ENCODE results near the gene UBTF.

UBTF gene

GRCh38 chr17:44212507-44213402 lies 6.7 kb downstream of the UBTF start:
- no peak for DNase-seq

DNA sequence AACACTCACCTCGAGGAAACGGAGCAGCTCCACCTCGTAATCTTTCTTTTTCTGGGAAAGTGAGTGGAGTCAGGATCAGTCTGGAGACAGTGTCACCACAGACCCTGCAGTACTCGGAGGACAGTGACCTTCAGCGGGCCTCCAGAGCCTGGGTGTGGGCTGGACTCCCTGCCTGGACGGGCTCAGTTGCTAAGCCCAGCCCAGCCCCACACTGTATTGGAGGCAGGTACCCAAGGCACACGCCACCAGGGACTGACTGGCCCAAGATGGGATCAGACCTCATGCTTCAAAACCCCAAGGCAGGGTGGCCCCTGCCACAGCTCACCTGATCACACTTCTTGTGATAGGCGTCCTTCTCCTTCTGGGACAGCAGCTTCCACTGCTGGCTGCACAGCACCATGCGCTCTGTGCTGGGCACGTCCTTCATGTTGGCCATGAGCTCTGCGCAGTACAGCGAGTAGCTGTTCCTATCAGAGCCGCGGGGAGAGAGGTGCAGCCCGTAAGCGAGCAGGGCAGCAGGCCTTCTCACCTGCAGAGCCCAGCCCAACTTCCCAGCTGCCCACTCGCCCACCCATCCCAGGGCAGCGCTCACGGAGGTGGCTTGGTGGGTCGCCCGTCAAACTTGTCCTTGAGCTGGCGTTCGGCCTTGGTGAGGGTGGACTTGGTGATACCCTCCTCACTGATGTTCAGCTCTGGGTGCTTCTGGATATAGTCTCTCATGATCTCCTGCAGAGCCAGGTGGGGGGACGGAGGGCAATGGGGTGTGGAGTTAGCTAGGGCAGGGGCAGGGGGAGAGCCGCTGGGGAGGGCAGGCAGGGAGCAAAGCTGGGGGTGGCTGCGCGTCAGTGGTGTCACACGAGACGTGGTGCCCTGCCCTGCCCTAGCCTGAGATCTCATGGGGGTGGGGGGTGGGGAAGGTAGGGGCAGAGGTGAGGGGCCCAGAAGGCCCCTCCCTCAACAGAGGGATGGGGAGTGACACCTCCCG lies 7.9 kb downstream of the UBTF start:
- DNase-seq, result no peak

DNA sequence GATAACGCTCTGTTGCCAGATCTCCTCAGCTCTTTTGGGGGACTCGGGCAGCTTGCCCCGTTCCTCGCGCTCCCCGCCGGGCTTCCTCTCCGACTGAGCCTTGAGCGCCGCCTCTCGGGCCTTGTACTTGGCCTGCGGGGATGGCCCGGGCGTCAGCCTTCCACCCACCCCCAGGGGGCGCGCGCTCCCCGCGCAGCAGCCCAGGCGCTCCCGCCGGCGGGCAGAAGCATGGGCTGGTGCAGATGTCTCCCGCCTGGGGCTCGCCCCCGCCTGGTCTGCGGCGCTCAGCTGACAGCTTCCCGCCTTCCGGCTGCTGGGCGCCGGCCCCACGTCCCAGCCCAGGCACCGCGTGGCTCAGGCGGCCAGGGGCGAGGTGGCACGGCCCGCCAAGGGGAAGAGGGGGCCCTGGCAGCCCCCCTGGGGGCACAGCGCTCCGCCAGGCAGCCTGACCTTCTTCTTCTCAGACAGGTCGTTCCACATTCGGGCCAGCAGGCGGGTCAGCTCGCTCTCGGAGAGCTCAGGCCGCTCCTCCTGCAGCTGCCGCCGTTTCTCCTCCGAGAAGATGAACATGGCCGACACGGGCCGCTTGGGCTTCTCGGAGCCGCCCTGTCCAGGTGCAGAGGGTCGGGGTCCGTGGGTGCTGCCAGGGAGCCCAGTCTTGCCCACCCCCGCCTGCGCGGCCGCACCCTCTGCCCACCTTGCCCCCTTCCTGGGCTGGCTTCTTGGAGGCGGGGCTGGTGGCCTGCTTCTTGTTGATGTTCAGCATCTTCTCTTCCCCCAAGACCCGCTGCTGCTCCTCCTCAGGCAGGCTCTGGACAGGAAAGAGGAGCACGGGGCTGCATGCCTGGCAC lies 8.9 kb downstream of the UBTF start:
- peak; percentile 85 for DNase-seq

GRCh38 chr17:44209786-44210341 lies 9.6 kb downstream of the UBTF start:
- DNase-seq, result no peak

DNA sequence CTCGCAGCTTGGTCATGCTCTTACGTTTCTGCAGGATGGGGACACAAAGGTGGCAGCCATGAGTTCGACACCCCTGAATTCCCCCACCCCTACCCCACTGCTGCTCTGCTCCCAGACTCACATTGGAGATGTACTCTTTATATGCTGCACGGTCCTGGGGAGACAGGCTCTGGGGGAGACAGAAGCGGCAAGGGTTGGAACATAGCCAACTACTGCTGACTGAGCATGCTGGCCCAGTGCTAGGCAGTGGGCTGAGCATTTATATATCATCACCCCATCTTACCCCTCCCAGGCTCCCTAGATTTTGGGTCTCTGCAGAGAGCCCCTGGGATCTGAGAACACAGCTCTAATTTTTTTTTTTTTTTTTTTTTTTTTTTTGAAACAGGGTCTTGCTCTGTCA lies 11.7 kb downstream of the UBTF start:
- no peak for DNase-seq

GRCh38 chr17:44207319-44207718 lies 12.2 kb downstream of the UBTF start:
- DNase-seq, result no peak

DNA sequence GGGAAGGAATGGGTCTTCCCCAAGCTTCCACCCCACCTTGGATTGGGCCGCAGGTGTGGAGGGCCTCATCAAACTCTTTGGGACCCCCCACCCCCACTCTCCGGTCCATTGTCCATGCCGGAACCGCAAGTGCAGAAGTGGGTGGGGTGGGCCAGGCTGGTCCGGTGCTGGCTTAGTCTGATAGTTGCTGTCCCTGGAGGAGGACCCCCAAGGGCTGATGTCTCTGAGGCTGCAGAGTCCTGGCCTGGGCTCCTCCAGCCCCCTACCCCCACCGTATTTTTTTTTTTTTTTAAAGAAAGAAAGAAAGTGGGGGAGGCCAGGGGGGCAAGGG lies 12.7 kb downstream of the UBTF start:
- DNase-seq, result no peak

- no peak for DNase-seq
Observed at GRCh38 chr17:44205962-44206824, 13.3 kb downstream of the UBTF start.

DNA sequence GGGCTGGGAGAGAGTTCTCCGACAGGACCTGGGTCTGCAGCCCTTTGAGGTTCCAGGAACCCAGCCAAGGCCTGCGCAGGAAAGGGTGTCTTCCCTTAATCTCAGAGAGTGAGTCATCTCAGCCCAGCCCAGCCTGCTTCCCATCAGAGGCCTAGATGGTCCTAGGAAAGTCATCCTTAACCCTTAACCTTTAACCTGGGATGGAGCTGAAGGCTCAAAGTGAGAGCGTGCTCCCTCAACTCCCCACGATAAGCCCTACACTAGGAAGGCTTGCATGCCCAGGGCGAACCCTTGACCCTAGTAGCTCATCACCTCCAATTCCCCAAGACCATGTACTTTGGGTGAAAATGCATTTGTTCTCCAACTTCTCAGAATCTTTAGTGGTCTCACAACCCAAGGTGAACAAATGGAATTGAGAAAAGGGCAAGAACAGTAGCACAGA lies 15.0 kb downstream of the UBTF start:
- peak; percentile 60 for DNase-seq

- peak; percentile 52 for DNase-seq
Observed at GRCh38 chr17:44203731-44204440, 15.6 kb downstream of the UBTF start.

- no peak for DNase-seq
Observed at GRCh38 chr17:44202756-44203155, 16.7 kb downstream of the UBTF start.

DNA sequence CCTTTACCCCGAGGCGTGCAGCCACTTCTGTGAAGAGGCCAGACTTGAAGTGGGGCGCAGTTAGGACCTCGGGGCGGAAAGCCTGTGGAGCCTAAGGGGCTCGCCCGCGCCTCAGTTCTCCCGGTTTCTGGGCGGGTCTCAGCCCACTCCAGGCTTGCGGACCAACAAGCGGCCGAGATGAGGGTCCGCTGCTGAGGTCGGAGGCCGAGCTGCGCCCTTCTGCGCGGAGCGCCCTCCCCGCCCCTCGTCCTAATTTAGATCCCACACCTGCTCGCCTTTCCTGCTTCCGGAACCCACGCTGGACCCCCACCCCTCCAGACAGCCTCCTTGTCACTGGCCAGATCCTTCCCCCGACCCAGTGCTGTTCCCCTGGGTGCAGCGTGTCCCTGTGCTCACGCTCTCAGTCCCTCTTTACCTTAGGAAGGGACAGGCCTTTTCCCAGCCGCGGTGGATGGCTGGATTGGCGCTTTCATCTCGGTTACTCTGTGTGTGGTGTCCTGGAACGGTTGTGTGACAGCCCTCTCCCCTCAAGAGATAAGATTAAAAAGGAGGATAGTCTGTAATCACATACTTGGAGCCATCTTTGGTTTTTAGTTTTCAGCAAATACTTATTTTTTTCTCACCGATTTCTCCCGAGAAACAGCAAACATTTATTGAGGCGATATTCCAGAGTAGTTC lies 18.9 kb downstream of the UBTF start:
- no peak for DNase-seq

DNA sequence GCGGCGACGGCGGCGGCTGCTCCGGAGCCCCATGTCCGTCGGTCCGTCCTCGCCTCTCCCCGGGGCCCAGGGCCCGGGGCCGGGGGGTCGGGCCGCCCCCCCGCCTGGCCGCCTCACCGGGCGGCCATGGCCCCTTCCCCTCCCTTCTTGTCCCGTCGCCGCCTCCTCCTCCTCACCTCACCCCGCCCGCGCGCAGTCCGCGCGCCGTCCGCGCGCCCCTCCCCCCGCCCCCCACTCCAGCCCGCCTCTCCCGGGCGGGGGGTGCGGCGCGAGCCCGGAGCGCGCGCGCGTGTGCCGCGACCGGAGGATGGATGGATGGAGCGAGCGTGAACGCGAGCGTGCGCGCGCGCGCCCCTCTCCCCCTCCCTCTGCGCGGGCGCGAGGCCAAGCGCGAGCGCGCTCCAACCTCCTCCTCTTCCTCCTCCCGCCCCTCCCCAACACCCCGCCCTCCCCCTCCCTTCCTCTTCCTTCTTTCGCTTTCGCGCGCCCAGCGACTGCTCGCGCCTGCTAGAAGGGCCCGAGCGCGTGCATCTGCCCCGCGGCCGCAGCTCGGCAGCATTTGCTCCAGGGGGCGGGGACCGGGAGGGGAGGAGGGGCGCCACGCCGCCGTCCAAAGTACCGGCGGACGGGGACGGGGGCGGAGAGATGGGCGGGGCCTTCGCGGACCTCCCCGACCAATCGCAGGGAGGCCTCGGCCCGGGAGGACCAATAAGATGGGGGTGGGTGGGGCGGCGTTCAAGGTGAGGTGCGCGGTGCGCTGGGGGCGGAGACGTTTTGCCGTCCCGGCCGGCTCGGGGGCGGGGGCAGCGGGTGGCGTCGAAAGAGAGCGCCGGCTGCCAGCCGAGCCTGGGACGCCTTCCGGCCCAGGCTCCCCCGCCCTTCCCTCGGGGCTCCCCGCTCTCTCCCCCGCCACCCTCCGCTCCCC lies 19.7 kb downstream of the UBTF start, which contains the start of gene ATXN7L3:
Gene ATXN7L3, minus strand, starts transcription at position 332 of the 925 bp plus-strand sequence. CDS start 1,814 bp downstream, outside the sequence.
- DNase-seq, result peak; percentile 99

GRCh38 chr17:44198721-44199552 lies 20.5 kb downstream of the UBTF start:
- DNase-seq, result peak; percentile 69

DNA sequence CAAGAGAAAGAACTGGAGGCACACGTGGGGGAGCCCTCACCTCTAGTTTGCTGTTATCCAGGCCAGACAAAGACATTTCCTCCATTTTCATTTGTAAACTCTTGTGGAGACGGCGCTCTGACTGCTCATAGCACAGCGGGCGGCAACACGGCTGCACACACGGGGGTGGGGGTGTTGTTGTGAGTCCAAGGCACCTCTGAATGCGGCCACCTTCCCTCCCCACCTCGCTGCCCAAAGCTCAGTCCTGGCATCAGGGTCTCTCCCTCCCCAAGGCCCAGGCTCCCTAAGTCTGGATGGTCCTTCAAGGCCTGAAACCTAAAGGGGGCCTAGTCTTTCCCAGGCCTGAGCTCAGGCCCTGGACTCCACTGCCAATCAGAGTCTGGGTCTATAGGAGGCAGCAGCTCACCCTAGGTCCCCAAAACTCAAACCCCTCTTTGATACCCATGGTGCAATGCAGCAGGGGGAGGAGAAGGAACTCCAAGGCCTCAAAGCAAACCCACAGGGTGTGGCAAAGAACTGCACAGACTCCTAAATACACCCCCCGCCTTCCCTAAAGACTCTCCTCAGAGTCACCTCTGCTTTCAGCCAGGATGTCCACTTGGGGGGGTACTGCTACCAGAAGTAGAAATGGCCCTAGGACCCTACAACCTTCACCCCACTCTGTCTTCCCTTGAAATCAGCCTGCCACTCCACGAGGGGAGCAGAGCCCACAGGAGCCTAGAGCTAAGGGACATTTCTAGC lies 21.3 kb downstream of the UBTF start:
- peak; percentile 67 for DNase-seq

- no peak for DNase-seq
Observed at GRCh38 chr17:44197107-44197506, 22.4 kb downstream of the UBTF start.

Measured in fibroblast of skin of abdomen (primary cell).